Measurements from ENCODE around the gene LRFN2. TPM values are rescaled to one million over a fixed set of nuclear protein-coding genes. Genes with fewer than 3 reads are reported as not detected.
A peak's percentile ranks its signal among the peaks of the same experiment; 100 is the strongest.

Gene LRFN2
- polyA plus RNA-seq, 1 of the 3 experiments (the other 2 are of a cell fraction): 0.02 TPM

- no peaks in the 10 kb centered on the region for H3F3A ChIP-seq (replicated peaks; ENCODE audit: insufficient read depth)
- no peak overlapping the region for H3K4me3 ChIP-seq (ENCODE audit: low read depth in 2 of 2, low read length in 1 of 2)
- H2AFZ ChIP-seq (ENCODE audit: low read depth): no peak overlapping the region
- H3K79me2 ChIP-seq (ENCODE audit: insufficient read depth): no peaks in the 10 kb centered on the region
- H4K20me1 ChIP-seq (ENCODE audit: insufficient read depth): no peaks in the 10 kb centered on the region
- POLR2A ChIA-PET: no interaction called here
- TF ChIP-seq POLR2AphosphoS5 (IDR thresholded peaks at IDR 0.05; ENCODE audit: low read depth, low read length): no peak
- TF ChIP-seq FOXJ3 (CRISPR knock-in tag; IDR thresholded peaks at IDR 0.05): no peak
- TF ChIP-seq JUND (IDR thresholded peaks at IDR 0.05): no peak
- no peak for TF ChIP-seq SIN3A (IDR thresholded peaks at IDR 0.05; ENCODE audit: borderline replicate concordance, low read depth, low read length)
- TF ChIP-seq, protein P1, sequence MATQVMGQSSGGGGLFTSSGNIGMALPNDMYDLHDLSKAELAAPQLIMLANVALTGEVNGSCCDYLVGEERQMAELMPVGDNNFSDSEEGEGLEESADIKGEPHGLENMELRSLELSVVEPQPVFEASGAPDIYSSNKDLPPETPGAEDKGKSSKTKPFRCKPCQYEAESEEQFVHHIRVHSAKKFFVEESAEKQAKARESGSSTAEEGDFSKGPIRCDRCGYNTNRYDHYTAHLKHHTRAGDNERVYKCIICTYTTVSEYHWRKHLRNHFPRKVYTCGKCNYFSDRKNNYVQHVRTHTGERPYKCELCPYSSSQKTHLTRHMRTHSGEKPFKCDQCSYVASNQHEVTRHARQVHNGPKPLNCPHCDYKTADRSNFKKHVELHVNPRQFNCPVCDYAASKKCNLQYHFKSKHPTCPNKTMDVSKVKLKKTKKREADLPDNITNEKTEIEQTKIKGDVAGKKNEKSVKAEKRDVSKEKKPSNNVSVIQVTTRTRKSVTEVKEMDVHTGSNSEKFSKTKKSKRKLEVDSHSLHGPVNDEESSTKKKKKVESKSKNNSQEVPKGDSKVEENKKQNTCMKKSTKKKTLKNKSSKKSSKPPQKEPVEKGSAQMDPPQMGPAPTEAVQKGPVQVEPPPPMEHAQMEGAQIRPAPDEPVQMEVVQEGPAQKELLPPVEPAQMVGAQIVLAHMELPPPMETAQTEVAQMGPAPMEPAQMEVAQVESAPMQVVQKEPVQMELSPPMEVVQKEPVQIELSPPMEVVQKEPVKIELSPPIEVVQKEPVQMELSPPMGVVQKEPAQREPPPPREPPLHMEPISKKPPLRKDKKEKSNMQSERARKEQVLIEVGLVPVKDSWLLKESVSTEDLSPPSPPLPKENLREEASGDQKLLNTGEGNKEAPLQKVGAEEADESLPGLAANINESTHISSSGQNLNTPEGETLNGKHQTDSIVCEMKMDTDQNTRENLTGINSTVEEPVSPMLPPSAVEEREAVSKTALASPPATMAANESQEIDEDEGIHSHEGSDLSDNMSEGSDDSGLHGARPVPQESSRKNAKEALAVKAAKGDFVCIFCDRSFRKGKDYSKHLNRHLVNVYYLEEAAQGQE (IDR thresholded peaks at IDR 0.05; ENCODE audit: low read depth, low read length): no peak
- no peak for TF ChIP-seq EP300 (IDR thresholded peaks at IDR 0.05; ENCODE audit: borderline replicate concordance in 1 of 2, low read depth in 1 of 2, low read length in 1 of 2)
- TF ChIP-seq SMC3 (IDR thresholded peaks at IDR 0.05; ENCODE audit: low read depth, low read length): no peak
- TF ChIP-seq RFX5 (IDR thresholded peaks at IDR 0.05; ENCODE audit: low read length): no peak
- TF ChIP-seq ELF1 (IDR thresholded peaks at IDR 0.05): no peak
- TF ChIP-seq MEF2A (IDR thresholded peaks at IDR 0.05; ENCODE audit: borderline replicate concordance, low read depth): no peak
- TF ChIP-seq, protein P2, sequence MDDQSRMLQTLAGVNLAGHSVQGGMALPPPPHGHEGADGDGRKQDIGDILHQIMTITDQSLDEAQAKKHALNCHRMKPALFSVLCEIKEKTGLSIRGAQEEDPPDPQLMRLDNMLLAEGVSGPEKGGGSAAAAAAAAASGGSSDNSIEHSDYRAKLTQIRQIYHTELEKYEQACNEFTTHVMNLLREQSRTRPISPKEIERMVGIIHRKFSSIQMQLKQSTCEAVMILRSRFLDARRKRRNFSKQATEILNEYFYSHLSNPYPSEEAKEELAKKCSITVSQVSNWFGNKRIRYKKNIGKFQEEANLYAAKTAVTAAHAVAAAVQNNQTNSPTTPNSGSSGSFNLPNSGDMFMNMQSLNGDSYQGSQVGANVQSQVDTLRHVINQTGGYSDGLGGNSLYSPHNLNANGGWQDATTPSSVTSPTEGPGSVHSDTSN (IDR thresholded peaks at IDR 0.05): no peak
- TF ChIP-seq, protein P3, sequence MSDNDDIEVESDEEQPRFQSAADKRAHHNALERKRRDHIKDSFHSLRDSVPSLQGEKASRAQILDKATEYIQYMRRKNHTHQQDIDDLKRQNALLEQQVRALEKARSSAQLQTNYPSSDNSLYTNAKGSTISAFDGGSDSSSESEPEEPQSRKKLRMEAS (IDR thresholded peaks at IDR 0.05; ENCODE audit: low read depth): no peak
- no peak for TF ChIP-seq GABPA (IDR thresholded peaks at IDR 0.05; ENCODE audit: low read depth)
- WGBS (ENCODE audit: low lambda C conversion rate): 29% methylated on average over 4 of the region's 4 CpGs
- no peak overlapping the region for H3K9ac ChIP-seq
- no peaks in the 10 kb centered on the region for H3K27me3 ChIP-seq (ENCODE audit: insufficient read depth)
- CTCF ChIA-PET: interaction anchor here (1.0 kb wide), 1 partner anchor 58 kb away, joined by 3 read pairs; no protein-coding TSS in a partner anchor
- peak; percentile 4 for DNase-seq
- no peaks in the 10 kb centered on the region for H3K9me2 ChIP-seq
- no peaks in the 10 kb centered on the region for H3K9me3 ChIP-seq
- no peak overlapping the region for H3K27ac ChIP-seq (ENCODE audit: low read depth in 2 of 2, low read length in 1 of 2)
- peaks cover 0 to 7% of the 10 kb centered on the region in 2 experiments; a peak in 1 of 4 replicates for H3K4me1 ChIP-seq (ENCODE audit: control insufficient read depth in 1 of 2, insufficient read depth in 2 of 2, low read depth in 1 of 2, low read length in 1 of 2)
- no peaks in the 10 kb centered on the region for H3K36me3 ChIP-seq (replicated peaks in 1 of 2; ENCODE audit: control insufficient read depth in 1 of 2, insufficient read depth in 2 of 2, low read length in 1 of 2)
- no peak overlapping the region for H3K4me2 ChIP-seq
Measured at GRCh38 chr6:40390144-40390800, 196.9 kb downstream of the LRFN2 start.
